AG09309 (cell line): ENCODE data around the gene MRPL49.

Experiments
- DNase-seq: peaks from one replicate; pipeline ENCODE4 v3.0.0-alpha.2; 2010; ENCODE audit warnings: low read depth
- H3K4me3 ChIP-seq: 2 replicates; pipeline ENCODE4 v1.5.1; 2011; ENCODE audit warnings: mild to moderate bottlenecking, low read depth, low read length, moderate library complexity; ENCODE audit not compliant: control insufficient read depth
- TF ChIP-seq, protein P1 (sequence below): IDR thresholded peaks from 2 replicates; pipeline ENCODE4 v1.5.1; 2011; ENCODE audit warnings: mild to moderate bottlenecking, low read depth, low read length, inconsistent platforms; ENCODE audit not compliant: insufficient read depth, control insufficient read depth; ENCODE audit errors: missing control alignments

MRPL49 gene

DNA sequence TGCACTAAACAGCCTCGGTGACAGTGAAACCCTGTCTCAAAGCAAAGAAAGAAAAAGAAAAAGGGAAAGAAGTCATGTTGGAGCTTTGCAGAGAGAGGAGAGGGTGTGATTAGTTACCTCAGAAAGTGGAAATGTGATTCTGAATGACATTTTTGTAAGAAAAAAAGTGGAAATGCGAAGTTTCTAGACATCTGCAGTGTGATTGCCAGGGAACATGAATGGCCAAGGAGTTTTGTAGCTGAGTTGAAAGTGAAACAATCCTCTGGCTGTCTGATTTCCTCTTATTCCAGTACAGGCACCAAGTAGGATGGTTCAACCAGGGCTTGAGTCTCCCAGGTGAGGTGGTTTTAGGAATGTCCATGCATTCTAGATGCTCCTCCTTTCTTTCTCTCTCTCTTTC, 30.0 kb downstream of the MRPL49 start:
- DNase-seq = no peak

DNA sequence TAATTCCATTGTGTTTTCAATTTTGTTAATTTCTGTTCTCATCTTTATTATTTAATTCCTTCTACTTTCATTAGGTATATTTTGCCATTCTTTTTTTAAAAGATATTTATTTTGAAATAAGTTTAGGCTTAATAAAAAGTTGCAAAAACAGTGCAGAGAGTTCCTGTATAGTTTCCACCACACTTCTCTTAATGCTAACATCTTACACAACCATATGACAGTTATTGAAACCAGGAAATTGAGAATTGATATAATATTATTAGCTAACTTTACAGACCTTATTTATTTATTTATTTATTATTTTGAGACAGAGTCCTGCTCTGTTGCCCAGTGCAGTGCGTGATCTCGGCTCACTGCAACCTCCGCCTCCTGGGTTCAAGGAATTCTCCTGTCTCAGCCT, 34.1 kb downstream of the MRPL49 start:
- no peak overlapping the region for H3K4me3 ChIP-seq
- no peak for DNase-seq
- TF ChIP-seq, protein P1, sequence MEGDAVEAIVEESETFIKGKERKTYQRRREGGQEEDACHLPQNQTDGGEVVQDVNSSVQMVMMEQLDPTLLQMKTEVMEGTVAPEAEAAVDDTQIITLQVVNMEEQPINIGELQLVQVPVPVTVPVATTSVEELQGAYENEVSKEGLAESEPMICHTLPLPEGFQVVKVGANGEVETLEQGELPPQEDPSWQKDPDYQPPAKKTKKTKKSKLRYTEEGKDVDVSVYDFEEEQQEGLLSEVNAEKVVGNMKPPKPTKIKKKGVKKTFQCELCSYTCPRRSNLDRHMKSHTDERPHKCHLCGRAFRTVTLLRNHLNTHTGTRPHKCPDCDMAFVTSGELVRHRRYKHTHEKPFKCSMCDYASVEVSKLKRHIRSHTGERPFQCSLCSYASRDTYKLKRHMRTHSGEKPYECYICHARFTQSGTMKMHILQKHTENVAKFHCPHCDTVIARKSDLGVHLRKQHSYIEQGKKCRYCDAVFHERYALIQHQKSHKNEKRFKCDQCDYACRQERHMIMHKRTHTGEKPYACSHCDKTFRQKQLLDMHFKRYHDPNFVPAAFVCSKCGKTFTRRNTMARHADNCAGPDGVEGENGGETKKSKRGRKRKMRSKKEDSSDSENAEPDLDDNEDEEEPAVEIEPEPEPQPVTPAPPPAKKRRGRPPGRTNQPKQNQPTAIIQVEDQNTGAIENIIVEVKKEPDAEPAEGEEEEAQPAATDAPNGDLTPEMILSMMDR = no peak

More for the DNA sequence above, 30.0 kb downstream of the MRPL49 start:
- TF ChIP-seq, protein P1 = no peak
- H3K4me3 ChIP-seq = no peak overlapping the region

DNA sequence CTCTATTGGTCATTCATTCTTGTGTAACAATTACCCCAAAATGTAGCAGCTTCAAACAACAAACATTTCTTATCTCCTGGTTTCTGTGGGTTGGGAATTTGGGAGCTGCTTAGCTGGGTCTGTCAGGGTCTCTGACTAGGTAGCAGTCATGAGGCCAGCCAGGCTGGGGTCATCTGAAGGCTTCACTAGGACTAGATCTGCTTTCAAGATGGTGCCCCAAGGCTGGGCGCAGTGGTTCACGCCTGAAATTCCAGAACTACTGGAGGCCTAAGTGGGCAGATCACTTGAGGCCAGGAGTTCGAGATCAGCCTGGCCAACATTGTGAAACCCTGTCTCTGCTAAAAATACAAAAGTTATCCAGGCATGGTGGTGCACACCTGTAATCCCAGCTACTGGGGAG, 34.8 kb downstream of the MRPL49 start:
- TF ChIP-seq, protein P1 = no peak
- H3K4me3 ChIP-seq = no peak overlapping the region
- no peak for DNase-seq

DNA sequence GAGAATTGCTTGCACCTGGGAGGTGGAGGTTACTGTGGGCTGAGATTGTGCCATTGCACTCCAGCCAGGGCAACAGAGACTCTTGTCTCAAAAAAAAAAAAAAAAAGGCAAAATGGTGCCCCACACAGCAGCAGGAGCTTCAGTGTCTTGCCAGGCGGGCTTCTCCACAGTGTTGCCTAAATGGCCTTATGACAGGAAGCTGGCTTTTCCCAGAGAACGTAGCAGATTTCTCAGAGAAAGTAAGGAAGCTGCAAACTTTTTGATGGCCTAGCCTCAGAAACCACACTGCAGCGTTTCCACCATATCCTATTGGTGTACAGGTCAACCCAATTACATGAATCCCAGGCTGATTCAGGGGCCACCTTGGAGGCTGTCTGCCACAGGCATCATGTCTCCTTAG, 35.2 kb downstream of the MRPL49 start:
- DNase-seq = no peak
- no peak overlapping the region for H3K4me3 ChIP-seq
- TF ChIP-seq, protein P1 = no peak

DNA sequence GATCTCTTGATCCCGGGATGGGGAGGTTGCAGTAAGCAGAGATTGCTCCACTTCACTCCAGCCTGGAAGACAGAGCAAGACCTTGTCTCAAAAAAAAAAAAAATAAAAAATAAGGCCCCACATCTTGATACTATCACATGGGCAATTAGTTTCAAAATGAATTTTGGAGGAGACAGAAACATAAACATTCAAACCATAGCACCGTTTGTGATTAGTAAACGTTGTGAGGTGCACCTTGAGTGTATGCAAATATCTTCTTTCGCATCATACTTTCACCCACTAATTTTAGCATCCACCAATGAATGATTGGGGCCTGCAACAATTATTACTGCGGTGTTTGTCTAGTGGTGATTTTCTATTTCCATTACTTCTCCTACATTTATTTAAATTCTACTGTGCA, 36.9 kb downstream of the MRPL49 start:
- H3K4me3 ChIP-seq = no peak overlapping the region
- TF ChIP-seq, protein P1 = no peak
- DNase-seq = no peak

DNA sequence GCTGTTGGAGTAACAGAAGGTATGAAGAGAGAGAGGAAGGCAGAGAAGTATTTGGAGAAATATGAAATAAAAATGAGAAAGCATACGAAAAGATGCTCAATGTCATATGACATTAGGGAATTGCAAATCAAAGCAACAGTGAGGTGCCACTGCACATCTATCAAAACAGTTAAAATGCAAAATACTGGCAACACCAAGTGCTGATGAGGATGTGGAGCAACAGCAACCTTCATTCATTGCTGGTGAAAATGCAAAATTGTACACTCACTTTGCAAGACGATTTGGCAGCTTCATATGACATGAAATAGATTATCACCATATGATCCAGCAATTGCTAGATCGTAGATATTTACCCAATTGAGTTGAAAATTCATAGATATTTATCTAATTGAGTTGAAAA, 38.5 kb downstream of the MRPL49 start:
- DNase-seq = no peak
- TF ChIP-seq, protein P1 = no peak
- H3K4me3 ChIP-seq = no peak overlapping the region

DNA sequence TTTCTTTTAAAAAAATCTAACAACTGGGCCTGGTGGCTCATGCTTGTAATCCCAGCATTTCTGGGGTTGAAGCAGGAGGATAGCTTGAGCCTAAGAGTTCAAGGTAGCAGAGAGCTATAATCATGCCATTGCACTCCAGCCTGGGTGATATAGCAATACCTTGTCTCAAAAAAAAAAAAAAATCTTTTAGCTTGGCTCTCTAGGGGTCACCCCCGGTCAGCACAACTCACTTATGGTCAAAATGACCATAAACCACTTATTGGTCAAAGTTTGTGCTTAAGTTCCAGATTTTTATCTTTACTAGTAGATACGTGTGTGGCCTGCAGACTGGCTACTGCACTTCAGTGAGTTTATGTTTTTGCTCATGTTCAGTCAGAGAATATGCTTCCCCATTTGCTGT, 41.6 kb downstream of the MRPL49 start:
- TF ChIP-seq, protein P1 = no peak
- DNase-seq = no peak
- no peak overlapping the region for H3K4me3 ChIP-seq
